MG63 (cell line): ENCODE data around the gene MLXIPL. TPM values are rescaled to one million over a fixed set of nuclear protein-coding genes. Genes with fewer than 3 reads are reported as not detected.
"Not testable (repeated sequence)": the region's sequence is repeated elsewhere in the genome, so short reads cannot be mapped to it uniquely, and the experiment has no call there.

Source experiments
- DNase-seq: peaks from one replicate; pipeline ENCODE4 v3.0.0-alpha.2; 2020
- H3K27me3 ChIP-seq: fragments of 250-450 bp; sonication (Bioruptor Pico); 2 replicates; pipeline ENCODE4 v1.5.1; 2020; ENCODE audit warnings: mild to moderate bottlenecking, moderate library complexity
- H3K36me3 ChIP-seq: fragments of 250-450 bp; sonication (Bioruptor Pico); 2 replicates; pipeline ENCODE4 v1.5.1; 2020; ENCODE audit warnings: mild to moderate bottlenecking, moderate library complexity
- H3K4me3 ChIP-seq: fragments of 250-450 bp; sonication (Bioruptor Pico); 2 replicates; pipeline ENCODE4 v1.5.1; 2020; ENCODE audit warnings: mild to moderate bottlenecking, moderate library complexity
- H3K9me3 ChIP-seq: fragments of 250-450 bp; sonication (Bioruptor Pico); 2 replicates; pipeline ENCODE4 v1.5.1; 2020; ENCODE audit warnings: mild to moderate bottlenecking, moderate library complexity
- total RNA-seq: library from RNA; depleted of rRNA; stranded (reverse); fragments of >200 nt; shearing (Covaris generic); gene quantifications from 2 replicates; pipeline ENCODE4 v1.2.3, GENCODE V29; 2014; ENCODE audit warnings: low replicate concordance; rRNA removed

Gene MLXIPL, protein sequence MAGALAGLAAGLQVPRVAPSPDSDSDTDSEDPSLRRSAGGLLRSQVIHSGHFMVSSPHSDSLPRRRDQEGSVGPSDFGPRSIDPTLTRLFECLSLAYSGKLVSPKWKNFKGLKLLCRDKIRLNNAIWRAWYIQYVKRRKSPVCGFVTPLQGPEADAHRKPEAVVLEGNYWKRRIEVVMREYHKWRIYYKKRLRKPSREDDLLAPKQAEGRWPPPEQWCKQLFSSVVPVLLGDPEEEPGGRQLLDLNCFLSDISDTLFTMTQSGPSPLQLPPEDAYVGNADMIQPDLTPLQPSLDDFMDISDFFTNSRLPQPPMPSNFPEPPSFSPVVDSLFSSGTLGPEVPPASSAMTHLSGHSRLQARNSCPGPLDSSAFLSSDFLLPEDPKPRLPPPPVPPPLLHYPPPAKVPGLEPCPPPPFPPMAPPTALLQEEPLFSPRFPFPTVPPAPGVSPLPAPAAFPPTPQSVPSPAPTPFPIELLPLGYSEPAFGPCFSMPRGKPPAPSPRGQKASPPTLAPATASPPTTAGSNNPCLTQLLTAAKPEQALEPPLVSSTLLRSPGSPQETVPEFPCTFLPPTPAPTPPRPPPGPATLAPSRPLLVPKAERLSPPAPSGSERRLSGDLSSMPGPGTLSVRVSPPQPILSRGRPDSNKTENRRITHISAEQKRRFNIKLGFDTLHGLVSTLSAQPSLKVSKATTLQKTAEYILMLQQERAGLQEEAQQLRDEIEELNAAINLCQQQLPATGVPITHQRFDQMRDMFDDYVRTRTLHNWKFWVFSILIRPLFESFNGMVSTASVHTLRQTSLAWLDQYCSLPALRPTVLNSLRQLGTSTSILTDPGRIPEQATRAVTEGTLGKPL
- total RNA-seq: not detected in 2 replicates

- Histone ChIP-seq H3K4me3 (no peak within 1 kb of the TSS), H3K27me3 (no peaks in the 10 kb centered on the region), H3K36me3 (no peaks in the 10 kb centered on the region), H3K9me3 (no peaks in the 10 kb centered on the region)
- no peak for DNase-seq
Observed at GRCh38 chr7:73623798-73624668, at the start of gene MLXIPL. Gene MLXIPL (minus strand): TSS chr7:73624522. CDS start chr7:73624492, 30 bp downstream.

- Histone ChIP-seq H3K36me3 (no peaks in the 10 kb centered on the region), H3K4me3 (no peak overlapping the region), H3K27me3 (no peaks in the 10 kb centered on the region), H3K9me3 (no peaks in the 10 kb centered on the region)
- DNase-seq: no peak
Observed at GRCh38 chr7:73671857-73672445, 47.6 kb upstream of the MLXIPL start.

GRCh38 chr7:73671322-73671661 is 47.0 kb upstream of the MLXIPL start:
- H3K27me3 ChIP-seq: no peaks in the 10 kb centered on the region
- no peak for DNase-seq
- H3K36me3 ChIP-seq: no peaks in the 10 kb centered on the region
- no peaks in the 10 kb centered on the region for H3K9me3 ChIP-seq
- no peak overlapping the region for H3K4me3 ChIP-seq

DNA sequence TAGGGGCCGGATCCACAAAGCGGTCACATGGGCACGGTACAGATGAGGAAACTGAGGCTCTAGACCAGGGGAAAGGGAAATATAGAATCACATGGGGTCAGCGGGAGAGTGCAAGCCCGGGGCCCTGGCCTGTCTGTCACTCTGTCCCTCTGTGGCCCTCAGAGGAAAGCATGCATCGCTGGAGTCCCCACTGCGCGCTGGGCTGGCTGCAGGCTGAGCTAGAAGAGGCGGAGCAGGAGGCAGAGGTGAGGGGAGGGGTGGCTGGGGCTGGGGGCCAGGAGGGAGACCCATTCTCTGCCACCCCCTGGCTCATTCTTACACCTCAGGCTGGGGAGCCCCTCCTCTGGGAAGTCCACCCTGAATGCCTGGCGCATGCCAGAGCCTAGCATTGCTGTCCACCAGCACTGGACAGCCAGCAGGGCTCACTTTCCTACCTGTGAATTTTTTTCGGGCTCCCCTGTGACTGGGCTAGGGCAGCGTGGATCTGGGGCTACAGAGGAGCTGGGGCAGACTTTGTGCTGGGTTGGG is 45.6 kb upstream of the MLXIPL start:
- Histone ChIP-seq H3K4me3 (no peak overlapping the region), H3K9me3 (no peaks in the 10 kb centered on the region), H3K36me3 (no peaks in the 10 kb centered on the region), H3K27me3 (no peaks in the 10 kb centered on the region)
- DNase-seq: no peak

DNA sequence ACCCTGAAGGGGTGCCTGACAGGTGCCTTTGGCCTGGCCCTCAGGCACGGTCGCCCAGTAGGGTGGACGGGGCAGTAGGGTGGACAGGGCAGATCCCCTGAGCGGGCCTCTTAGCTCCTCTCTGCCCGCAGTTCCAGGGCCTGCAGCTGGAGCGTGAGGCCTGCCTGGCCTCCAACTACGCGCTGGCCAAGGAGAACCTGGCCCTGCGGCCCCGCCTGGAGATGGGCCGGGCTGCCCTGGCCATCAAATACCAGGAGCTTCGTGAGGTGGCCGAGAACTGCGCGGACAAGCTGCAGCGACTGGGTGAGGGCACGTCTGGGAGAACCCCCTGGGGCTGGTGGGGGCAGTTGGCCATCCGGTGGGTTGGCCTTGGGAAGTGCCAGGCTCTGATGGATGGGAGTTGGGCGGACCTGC is 45.0 kb upstream of the MLXIPL start:
- DNase-seq: no peak
- Histone ChIP-seq H3K27me3 (no peaks in the 10 kb centered on the region), H3K36me3 (no peaks in the 10 kb centered on the region), H3K9me3 (no peaks in the 10 kb centered on the region), H3K4me3 (no peak overlapping the region)

GRCh38 chr7:73668886-73669230 is 44.5 kb upstream of the MLXIPL start:
- Histone ChIP-seq H3K4me3 (no peak overlapping the region), H3K36me3 (no peaks in the 10 kb centered on the region), H3K9me3 (no peaks in the 10 kb centered on the region), H3K27me3 (no peaks in the 10 kb centered on the region)
- no peak for DNase-seq

GRCh38 chr7:73668103-73668885 is 44.0 kb upstream of the MLXIPL start:
- Histone ChIP-seq H3K27me3 (no peaks in the 10 kb centered on the region), H3K4me3 (peak overlapping the region; percentile 34), H3K9me3 (no peaks in the 10 kb centered on the region), H3K36me3 (no peaks in the 10 kb centered on the region)
- DNase-seq: no peak

DNA sequence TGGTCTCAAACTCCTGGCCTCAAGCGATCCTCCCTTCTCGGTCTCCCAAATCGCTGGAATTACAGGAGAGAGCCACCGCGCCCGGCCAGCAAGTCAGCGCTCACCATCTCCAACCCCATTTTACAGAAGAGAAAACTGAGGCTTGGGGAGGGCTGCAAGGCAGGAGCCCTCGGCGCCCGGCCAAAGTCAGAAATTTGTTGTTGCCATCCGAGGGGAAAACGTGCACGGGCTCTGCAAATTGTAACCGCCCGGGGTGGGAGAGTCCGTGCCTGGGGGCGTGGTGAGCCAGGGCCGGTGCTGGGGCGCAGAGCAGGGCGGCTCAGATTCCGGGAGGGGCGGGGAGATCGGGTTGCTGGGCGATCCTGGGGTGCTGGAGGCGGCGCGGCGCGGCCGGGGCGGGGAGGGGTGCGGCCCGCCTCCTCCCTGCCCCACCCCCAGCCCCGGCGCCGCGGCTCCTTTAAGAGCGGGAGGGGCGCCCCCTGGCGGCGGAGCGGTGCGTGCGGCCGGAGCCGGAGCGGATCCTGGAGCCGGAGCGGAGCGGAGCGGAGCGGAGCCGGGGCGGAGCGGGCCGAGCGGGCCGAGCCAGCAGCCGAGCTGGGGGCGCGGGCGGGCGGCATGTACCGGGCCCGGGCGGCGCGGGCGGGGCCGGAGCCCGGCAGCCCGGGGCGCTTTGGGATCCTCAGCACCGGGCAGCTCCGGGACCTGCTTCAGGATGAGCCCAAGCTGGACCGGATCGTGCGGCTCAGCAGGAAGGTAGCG is 43.2 kb upstream of the MLXIPL start, which contains the start of gene VPS37D:
VPS37D (plus strand) TSS at position 488 of the 759 bp plus-strand sequence; CDS start at position 616, 128 bp downstream.
- Histone ChIP-seq H3K36me3 (no peaks in the 10 kb centered on the region), H3K27me3 (no peaks in the 10 kb centered on the region), H3K9me3 (0 out of 2 replicates have a peak, but pooled peaks cover 2% of the 10 kb centered on the region), H3K4me3 (peak within 1 kb of the TSS; percentile 44)
- DNase-seq: peak; percentile 80

- DNase-seq: no peak
- no peaks in the 10 kb centered on the region for H3K27me3 ChIP-seq
- H3K36me3 ChIP-seq: no peaks in the 10 kb centered on the region
- no peak overlapping the region for H3K4me3 ChIP-seq
- 0 out of 2 replicates have a peak, but pooled peaks cover 2% of the 10 kb centered on the region for H3K9me3 ChIP-seq
Observed at GRCh38 chr7:73663033-73663432, 38.7 kb upstream of the MLXIPL start.

GRCh38 chr7:73660594-73660993 is 36.3 kb upstream of the MLXIPL start:
- H3K36me3 ChIP-seq, H3K27me3 ChIP-seq, H3K9me3 ChIP-seq, H3K4me3 ChIP-seq, DNase-seq: not testable (repeated sequence)

DNA sequence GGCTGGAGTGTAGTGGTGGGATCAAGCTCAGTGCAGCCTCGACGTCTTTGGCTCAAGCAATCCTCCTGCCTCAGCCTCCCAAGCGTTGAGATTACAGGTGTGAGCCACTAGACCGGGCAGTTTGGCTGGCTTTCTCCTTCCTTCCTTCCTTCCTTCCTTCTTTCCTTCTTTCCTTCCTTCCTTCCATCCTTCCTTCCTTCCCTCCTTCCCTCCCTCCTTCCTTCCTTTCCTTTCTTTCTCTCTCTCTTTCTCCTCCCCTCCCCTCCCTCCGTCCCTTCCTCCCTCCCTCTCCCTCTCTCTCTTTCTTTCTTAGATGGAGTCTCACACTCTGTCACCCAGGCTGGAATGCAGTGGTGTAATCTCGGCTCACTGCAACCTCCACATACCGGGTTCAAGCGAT is 35.7 kb upstream of the MLXIPL start:
- H3K4me3 ChIP-seq: no peak overlapping the region
- H3K27me3 ChIP-seq: no peaks in the 10 kb centered on the region
- no peaks in the 10 kb centered on the region for H3K36me3 ChIP-seq
- H3K9me3 ChIP-seq: 0 out of 2 replicates have a peak, but pooled peaks cover 2% of the 10 kb centered on the region
- no peak for DNase-seq

- not testable (repeated sequence) for H3K4me3 ChIP-seq, DNase-seq, H3K36me3 ChIP-seq, H3K9me3 ChIP-seq, H3K27me3 ChIP-seq
Observed at GRCh38 chr7:73655309-73655708, 31.0 kb upstream of the MLXIPL start.

- Histone ChIP-seq H3K4me3 (no peak overlapping the region), H3K27me3 (no peaks in the 10 kb centered on the region; the same call in 1 of the 2 replicates), H3K36me3 (no peaks in the 10 kb centered on the region), H3K9me3 (no peaks in the 10 kb centered on the region)
- no peak for DNase-seq
Observed at GRCh38 chr7:73652541-73652949, 28.2 kb upstream of the MLXIPL start.

- H3K27me3 ChIP-seq: no peaks in the 10 kb centered on the region; the same call in 1 of the 2 replicates
- no peak for DNase-seq
- no peaks in the 10 kb centered on the region for H3K9me3 ChIP-seq
- H3K4me3 ChIP-seq: no peak overlapping the region
- H3K36me3 ChIP-seq: no peaks in the 10 kb centered on the region
Observed at GRCh38 chr7:73650524-73650923, 26.2 kb upstream of the MLXIPL start.

DNA sequence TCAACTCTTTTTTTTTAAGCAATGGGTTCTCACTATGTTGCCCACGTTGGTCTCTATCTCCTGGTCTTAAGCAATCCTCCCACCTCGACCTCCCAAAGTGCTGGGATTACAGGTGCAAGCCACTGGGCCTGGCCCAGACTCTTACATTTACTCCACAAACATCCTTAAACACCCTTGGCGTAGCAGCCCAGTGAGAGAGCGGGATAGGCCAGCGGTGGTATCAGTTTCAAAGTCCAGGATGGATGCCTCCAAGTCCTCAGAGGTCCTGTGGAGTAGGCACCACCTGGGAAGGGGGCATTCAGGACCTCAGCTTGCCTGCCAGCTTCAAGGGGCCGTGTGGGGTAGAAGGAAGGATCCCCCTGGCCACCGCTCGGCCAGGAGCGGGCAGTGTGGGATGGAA is 25.3 kb upstream of the MLXIPL start:
- H3K27me3 ChIP-seq: no peaks in the 10 kb centered on the region; the same call in 1 of the 2 replicates

More for the DNA sequence above, 25.3 kb upstream of the MLXIPL start:
- no peaks in the 10 kb centered on the region for H3K36me3 ChIP-seq
- DNase-seq: no peak
- no peaks in the 10 kb centered on the region for H3K9me3 ChIP-seq
- H3K4me3 ChIP-seq: no peak overlapping the region
